HCT116 (cell line): ENCODE measurements around the gene MLH1.

Experiments used
- ELF1 ChIP-seq: IDR thresholded peaks from 2 replicates; pipeline ENCODE4 v1.6.1; 2012; ENCODE audit warnings: low read depth, borderline replicate concordance
- POLR2A ChIP-seq: IDR thresholded peaks from 2 replicates; pipeline ENCODE4 v1.7.0; 2011; ENCODE audit warnings: borderline replicate concordance; ENCODE audit not compliant: insufficient read depth, insufficient read length; ENCODE audit errors: extremely low read depth
- POLR2AphosphoS5 ChIP-seq: IDR thresholded peaks from 2 replicates; pipeline ENCODE4 v1.6.1; 2011; ENCODE audit warnings: mild to moderate bottlenecking, low read depth, low read length, moderate library complexity
- TF ChIP-seq, protein P1 (sequence below), 3 experiments: fragments of 200-600 bp in 1 of 3; sonication (generic) in 1 of 3; IDR thresholded peaks in 2 of 3; conservative IDR thresholded peaks in 1 of 3; 2 replicates each; pipeline ENCODE4 v1.5.1; 2012 to 2017; ENCODE audit warnings: low read depth in 2 of 3, low read length in 2 of 3, antibody characterized with exemption in 1 of 3, borderline replicate concordance in 1 of 3, control low read depth in 1 of 3, mild to moderate bottlenecking in 1 of 3, mixed read lengths in 1 of 3, mixed run types in 1 of 3, moderate library complexity in 1 of 3; ENCODE audit not compliant: insufficient read depth in 1 of 3
- TF ChIP-seq, protein P2 (sequence below): IDR thresholded peaks from 2 replicates; pipeline ENCODE4 v1.6.1; 2011; ENCODE audit warnings: mild to moderate bottlenecking, low read length, moderate library complexity; ENCODE audit not compliant: insufficient replicate concordance; ENCODE audit errors: extremely low read depth

DNA sequence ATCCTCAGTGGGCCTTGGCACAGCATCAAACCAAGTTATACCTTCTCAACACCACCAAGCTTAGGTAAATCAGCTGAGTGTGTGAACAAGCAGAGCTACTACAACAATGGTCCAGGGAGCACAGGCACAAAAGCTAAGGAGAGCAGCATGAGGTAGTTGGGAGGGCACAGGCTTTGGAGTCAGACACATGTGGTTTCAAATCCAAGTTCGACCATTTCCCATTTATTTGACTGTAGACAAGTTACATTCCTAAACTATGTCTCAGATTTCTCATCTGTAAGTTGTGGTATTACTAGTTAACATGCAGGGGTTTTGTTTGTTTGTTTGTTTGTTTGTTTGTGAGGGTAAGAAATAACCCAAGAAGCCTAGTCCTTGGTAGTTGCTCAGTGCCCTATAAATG is 46.9 kb downstream of the MLH1 start:
- TF ChIP-seq, protein P1, sequence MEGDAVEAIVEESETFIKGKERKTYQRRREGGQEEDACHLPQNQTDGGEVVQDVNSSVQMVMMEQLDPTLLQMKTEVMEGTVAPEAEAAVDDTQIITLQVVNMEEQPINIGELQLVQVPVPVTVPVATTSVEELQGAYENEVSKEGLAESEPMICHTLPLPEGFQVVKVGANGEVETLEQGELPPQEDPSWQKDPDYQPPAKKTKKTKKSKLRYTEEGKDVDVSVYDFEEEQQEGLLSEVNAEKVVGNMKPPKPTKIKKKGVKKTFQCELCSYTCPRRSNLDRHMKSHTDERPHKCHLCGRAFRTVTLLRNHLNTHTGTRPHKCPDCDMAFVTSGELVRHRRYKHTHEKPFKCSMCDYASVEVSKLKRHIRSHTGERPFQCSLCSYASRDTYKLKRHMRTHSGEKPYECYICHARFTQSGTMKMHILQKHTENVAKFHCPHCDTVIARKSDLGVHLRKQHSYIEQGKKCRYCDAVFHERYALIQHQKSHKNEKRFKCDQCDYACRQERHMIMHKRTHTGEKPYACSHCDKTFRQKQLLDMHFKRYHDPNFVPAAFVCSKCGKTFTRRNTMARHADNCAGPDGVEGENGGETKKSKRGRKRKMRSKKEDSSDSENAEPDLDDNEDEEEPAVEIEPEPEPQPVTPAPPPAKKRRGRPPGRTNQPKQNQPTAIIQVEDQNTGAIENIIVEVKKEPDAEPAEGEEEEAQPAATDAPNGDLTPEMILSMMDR (IDR thresholded peaks at IDR 0.05 in 2 of 3, conservative IDR thresholded peaks at IDR 0.05 in 1 of 3; ENCODE audit: borderline replicate concordance in 1 of 3, insufficient read depth in 1 of 3, low read depth in 2 of 3, low read length in 2 of 3): no peak
- TF ChIP-seq, protein P2, sequence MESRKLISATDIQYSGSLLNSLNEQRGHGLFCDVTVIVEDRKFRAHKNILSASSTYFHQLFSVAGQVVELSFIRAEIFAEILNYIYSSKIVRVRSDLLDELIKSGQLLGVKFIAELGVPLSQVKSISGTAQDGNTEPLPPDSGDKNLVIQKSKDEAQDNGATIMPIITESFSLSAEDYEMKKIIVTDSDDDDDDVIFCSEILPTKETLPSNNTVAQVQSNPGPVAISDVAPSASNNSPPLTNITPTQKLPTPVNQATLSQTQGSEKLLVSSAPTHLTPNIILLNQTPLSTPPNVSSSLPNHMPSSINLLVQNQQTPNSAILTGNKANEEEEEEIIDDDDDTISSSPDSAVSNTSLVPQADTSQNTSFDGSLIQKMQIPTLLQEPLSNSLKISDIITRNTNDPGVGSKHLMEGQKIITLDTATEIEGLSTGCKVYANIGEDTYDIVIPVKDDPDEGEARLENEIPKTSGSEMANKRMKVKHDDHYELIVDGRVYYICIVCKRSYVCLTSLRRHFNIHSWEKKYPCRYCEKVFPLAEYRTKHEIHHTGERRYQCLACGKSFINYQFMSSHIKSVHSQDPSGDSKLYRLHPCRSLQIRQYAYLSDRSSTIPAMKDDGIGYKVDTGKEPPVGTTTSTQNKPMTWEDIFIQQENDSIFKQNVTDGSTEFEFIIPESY: no peak
- TF ChIP-seq POLR2A (no peak), POLR2AphosphoS5 (no peak), ELF1 (no peak)
